ENCODE data around the gene HOXB9.

GRCh38 chr17:48633266-48633677 is 7.1 kb upstream of the HOXB9 start:
- TF ChIP-seq PHTF2 (CRISPR knock-in tag; IDR thresholded peaks at IDR 0.05) (no peak), HMG20A (CRISPR knock-in tag; conservative IDR thresholded peaks at IDR 0.05) (no peak), CTCF (IDR thresholded peaks at IDR 0.05 in 2 of 3, conservative IDR thresholded peaks at IDR 0.05 in 1 of 3; ENCODE audit: insufficient read depth in 2 of 3, low read depth in 1 of 3, low read length in 3 of 3) (no peak), RNF2 (IDR thresholded peaks at IDR 0.05) (no peak), ATF6 (CRISPR knock-in tag; IDR thresholded peaks at IDR 0.05) (no peak), ZNF174 (CRISPR knock-in tag; IDR thresholded peaks at IDR 0.05) (no peak), NRF1 (conservative IDR thresholded peaks at IDR 0.05 in 1 of 2, IDR thresholded peaks at IDR 0.05 in 1 of 2) (no peak)

Measured in K562 (cell line).